Sigmoid colon (tissue), 7 donors: ENCODE measurements around the gene IFT80. TPM values are rescaled to one million over a fixed set of nuclear protein-coding genes. Genes with fewer than 3 reads are reported as not detected.
A peak's percentile ranks its signal among the peaks of the same experiment; 100 is the strongest.

Source experiments
- DNase-seq: peaks from one replicate; pipeline ENCODE4 v3.0.0-alpha.2; 2019
- H3K27ac ChIP-seq, 4 donors: fragments of 200-600 bp; sonication (generic); one replicate each; pipeline ENCODE4 v1.5.1; 2016 to 2019; ENCODE audit warnings: mild to moderate bottlenecking in 1 of 4
- H3K27me3 ChIP-seq, 3 donors: fragments of 200-600 bp; sonication (generic); one replicate each; pipeline ENCODE4 v1.5.1; 2019; ENCODE audit warnings: mild to moderate bottlenecking in 1 of 3
- H3K36me3 ChIP-seq, 4 donors: fragments of 200-600 bp; sonication (generic); one replicate each; pipeline ENCODE4 v1.5.1; 2016 to 2019
- H3K4me1 ChIP-seq, 4 donors: fragments of 200-600 bp; sonication (generic); one replicate each; pipeline ENCODE4 v1.5.1; 2017 to 2019
- H3K4me3 ChIP-seq, 4 donors: fragments of 200-600 bp; sonication (generic); one replicate each; pipeline ENCODE4 v1.5.1; 2017 to 2019; ENCODE audit warnings: mild to moderate bottlenecking in 2 of 4, moderate library complexity in 1 of 4
- H3K9me3 ChIP-seq, 4 donors: fragments of 200-600 bp in 3 of 4; sonication (generic) in 3 of 4; one replicate each; pipeline versions ENCODE4 v1.5.1 to v1.6.1; 2013 to 2019
- EP300 ChIP-seq, 4 donors: sonication (generic); formaldehyde crosslinking; IDR thresholded peaks; one replicate each; pipeline ENCODE4 v1.6.1; 2017; ENCODE audit warnings: antibody characterized with exemption in 4 of 4
- POLR2A ChIP-seq, 2 donors: fragments of 450-650 bp; IDR thresholded peaks; one replicate each; pipeline ENCODE4 v1.6.1; 2016; ENCODE audit warnings: antibody characterized with exemption in 2 of 2, mild to moderate bottlenecking in 2 of 2, moderate library complexity in 2 of 2
- POLR2AphosphoS5 ChIP-seq, 4 donors: sonication (generic); formaldehyde crosslinking; IDR thresholded peaks; one replicate each; pipeline ENCODE4 v1.6.1; 2017; ENCODE audit warnings: antibody characterized with exemption in 4 of 4
- WGBS, 2 donors: extraction: QIAGEN DNeasy Blood & Tissue Kit; methylation state at CpG; one replicate each; pipeline ENCODE4 v1.1.7; 2013; 5-methylcytosine and 5-hydroxymethylcytosine counted together
- intact Hi-C: fragments of 100-400 bp; cut with DNase I; formaldehyde crosslinking; loops from one replicate; pipeline ENCODE4 v1.15.1; 2023
- polyA plus RNA-seq, 3 donors: library from polyadenylated mRNA; stranded (reverse); fragments of 200-250 nt; gene quantifications; one replicate each; pipeline ENCODE4 v1.2.3, GENCODE V29; 2013
- total RNA-seq, 4 donors: library from RNA; depleted of rRNA; stranded (reverse); fragments of >200 nt; gene quantifications; one replicate each; pipeline ENCODE4 v1.1.0, GENCODE V29; 2016
- TF ChIP-seq, protein P1 (sequence below), 4 experiments: fragments of 450-650 bp in 3 of 4; fragments of 200-600 bp in 1 of 4; IDR thresholded peaks; one replicate each; pipeline ENCODE4 v1.5.1; 2016 to 2019; ENCODE audit warnings: antibody characterized with exemption in 4 of 4, mild to moderate bottlenecking in 3 of 4, moderate library complexity in 2 of 4
- donor health status: healthy with polysubstance abuse.
- donor health status: Bipolar disorder and iron deficiency.
- donor health status: healthy.

IFT80 gene
- total and polyA plus RNA-seq, 7 donors, result 5.8 to 22.8 (median 15.0) TPM

DNA sequence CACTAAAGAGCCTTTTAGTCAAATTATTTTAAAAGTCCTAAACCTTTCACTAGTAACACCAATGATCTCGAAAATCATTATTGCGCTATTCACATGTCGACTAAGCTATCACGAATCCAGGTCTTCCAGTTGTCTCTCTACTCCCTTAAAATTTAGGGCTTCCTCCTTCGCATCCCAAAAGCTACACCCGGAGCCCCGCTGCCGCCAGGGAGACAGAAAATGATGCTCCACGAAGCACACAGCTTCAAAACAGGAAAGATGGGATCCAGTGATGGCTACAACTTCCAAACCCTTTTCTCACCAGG is 253 bp downstream of the IFT80 start:
- Histone ChIP-seq H3K27me3 (peaks cover 0 to 30% (median 15%) of the 10 kb centered on the region in 3 donors), H3K36me3 (no peaks in the 10 kb centered on the region), H3K27ac (peak overlapping the region; percentile 84 to 90 (median 86)), H3K4me1 (peaks cover 0 to 26% (median 19%) of the 10 kb centered on the region in 4 donors), H3K9me3 (no peaks in the 10 kb centered on the region), H3K4me3 (peak overlapping the region; percentile 61 to 76 (median 68))
- no peak for TF ChIP-seq POLR2A (IDR thresholded peaks at IDR 0.05)
- no peak for TF ChIP-seq EP300 (IDR thresholded peaks at IDR 0.05)
- no peak for TF ChIP-seq POLR2AphosphoS5 (IDR thresholded peaks at IDR 0.05)
- TF ChIP-seq, protein P1, sequence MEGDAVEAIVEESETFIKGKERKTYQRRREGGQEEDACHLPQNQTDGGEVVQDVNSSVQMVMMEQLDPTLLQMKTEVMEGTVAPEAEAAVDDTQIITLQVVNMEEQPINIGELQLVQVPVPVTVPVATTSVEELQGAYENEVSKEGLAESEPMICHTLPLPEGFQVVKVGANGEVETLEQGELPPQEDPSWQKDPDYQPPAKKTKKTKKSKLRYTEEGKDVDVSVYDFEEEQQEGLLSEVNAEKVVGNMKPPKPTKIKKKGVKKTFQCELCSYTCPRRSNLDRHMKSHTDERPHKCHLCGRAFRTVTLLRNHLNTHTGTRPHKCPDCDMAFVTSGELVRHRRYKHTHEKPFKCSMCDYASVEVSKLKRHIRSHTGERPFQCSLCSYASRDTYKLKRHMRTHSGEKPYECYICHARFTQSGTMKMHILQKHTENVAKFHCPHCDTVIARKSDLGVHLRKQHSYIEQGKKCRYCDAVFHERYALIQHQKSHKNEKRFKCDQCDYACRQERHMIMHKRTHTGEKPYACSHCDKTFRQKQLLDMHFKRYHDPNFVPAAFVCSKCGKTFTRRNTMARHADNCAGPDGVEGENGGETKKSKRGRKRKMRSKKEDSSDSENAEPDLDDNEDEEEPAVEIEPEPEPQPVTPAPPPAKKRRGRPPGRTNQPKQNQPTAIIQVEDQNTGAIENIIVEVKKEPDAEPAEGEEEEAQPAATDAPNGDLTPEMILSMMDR (IDR thresholded peaks at IDR 0.05), result no peak
- intact Hi-C loops, result loop anchor here (5.0 to 10.0 kb wide), 2 partner anchors 49 to 594 kb away; partner anchors contain the start of gene TRIM59
- no peak for DNase-seq
- 0 to 1% methylated on average over 9 of the region's 9 CpGs for WGBS, 2 donors

DNA sequence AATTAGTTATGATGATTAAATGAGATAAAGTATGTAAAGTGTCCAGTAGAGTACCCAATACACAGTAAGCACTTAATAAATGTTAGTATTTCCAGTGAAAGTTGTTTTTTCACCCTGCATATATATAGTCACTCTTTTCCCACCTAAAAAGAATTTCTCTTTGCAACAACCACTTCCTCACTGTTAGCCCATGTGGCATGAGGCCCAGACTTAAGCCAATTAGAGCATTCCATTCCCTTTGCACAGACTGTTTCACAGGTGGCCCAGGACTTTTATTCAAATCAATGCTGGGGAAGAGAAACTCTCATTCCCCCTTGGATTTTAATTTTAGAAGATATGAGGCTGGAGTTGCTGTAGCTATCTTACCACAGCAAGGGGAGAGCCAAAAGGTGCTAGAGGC is 3.7 kb downstream of the IFT80 start:
- Histone ChIP-seq H3K27me3 (no peaks in the 10 kb centered on the region), H3K36me3 (no peaks in the 10 kb centered on the region), H3K4me1 (peaks cover 0 to 12% (median 7%) of the 10 kb centered on the region in 4 donors), H3K27ac (no peak overlapping the region), H3K9me3 (no peaks in the 10 kb centered on the region), H3K4me3 (no peak overlapping the region)
- TF ChIP-seq POLR2A (IDR thresholded peaks at IDR 0.05), result no peak
- TF ChIP-seq EP300 (IDR thresholded peaks at IDR 0.05), result no peak
- TF ChIP-seq, protein P1 (IDR thresholded peaks at IDR 0.05), result no peak
- no peak for TF ChIP-seq POLR2AphosphoS5 (IDR thresholded peaks at IDR 0.05)
- no peak for DNase-seq
- intact Hi-C loops, result loop anchor here (5.0 to 10.0 kb wide), 2 partner anchors 52 to 590 kb away; partner anchors contain the start of gene TRIM59

DNA sequence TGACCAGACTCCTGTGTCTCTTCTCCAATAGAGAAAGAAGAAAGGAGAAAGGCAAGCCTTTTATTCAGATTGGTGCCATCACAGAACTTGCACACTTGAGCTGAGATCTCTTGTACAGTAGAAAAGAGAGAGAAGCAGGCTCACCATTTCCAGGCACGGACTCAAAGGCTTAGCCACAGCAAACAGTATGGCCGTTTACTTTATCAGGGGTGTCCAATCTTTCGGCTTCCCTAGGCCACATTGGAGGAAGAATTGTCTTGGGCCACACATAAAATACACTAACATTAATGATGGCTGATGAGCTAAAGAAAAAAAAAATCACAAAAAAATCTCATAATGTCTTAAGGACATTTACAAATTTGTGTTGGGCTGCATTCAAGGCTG is 5.0 kb downstream of the IFT80 start:
- intact Hi-C loops, result loop anchor here (10.0 kb wide), 1 partner anchor 589 kb away; no protein-coding TSS in a partner anchor
- H3K27ac ChIP-seq, result no peak overlapping the region
- no peaks in the 10 kb centered on the region for H3K9me3 ChIP-seq
- 97% methylated on average over 3 of the region's 3 CpGs for WGBS, 2 donors
- H3K36me3 ChIP-seq, result no peaks in the 10 kb centered on the region
- no peaks in the 10 kb centered on the region for H3K27me3 ChIP-seq
- TF ChIP-seq, protein P1 (IDR thresholded peaks at IDR 0.05), result no peak
- TF ChIP-seq EP300 (IDR thresholded peaks at IDR 0.05) (no peak), POLR2A (IDR thresholded peaks at IDR 0.05) (no peak), POLR2AphosphoS5 (IDR thresholded peaks at IDR 0.05) (no peak)
- H3K4me3 ChIP-seq, result no peak overlapping the region
- DNase-seq, result no peak
- peaks cover 0 to 12% (median 4%) of the 10 kb centered on the region in 4 donors for H3K4me1 ChIP-seq

DNA sequence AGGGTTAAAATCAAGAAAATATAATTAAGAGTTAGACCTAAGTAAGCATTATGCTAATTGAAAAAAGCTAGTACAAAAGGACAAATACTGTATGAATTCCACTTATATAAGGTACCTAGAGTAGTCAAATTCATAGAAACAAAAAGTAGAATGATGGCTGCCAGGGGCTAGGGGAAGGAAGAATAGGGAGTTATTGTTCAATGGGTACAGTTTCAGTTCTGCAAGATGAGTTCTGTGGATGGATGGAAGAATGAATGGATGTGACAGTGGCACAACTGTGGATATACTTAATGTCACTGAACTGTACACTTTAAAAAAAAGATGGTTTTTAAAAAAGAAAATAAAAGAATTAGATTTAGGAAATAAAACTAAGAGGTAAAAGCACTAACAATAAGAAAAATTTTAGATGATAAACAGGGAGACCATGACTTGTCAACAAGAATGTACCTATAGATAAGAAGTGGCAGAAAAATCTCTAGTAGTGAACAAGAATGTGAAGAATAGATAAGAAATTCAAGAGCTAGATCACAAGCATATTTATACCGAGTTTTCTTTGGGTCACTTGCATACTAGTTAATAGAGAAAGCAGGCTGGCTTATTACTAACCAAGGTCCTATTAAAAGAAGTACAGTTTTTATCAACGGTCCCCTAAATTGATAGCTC is 5.5 kb downstream of the IFT80 start:
- no peak overlapping the region for H3K27ac ChIP-seq
- intact Hi-C loops, result loop anchor here (10.0 kb wide), 1 partner anchor 589 kb away; no protein-coding TSS in a partner anchor
- no peak for DNase-seq
- H3K4me1 ChIP-seq, result peaks cover 0 to 9% (median 3%) of the 10 kb centered on the region in 4 donors
- TF ChIP-seq POLR2A (IDR thresholded peaks at IDR 0.05) (no peak), EP300 (IDR thresholded peaks at IDR 0.05) (no peak), POLR2AphosphoS5 (IDR thresholded peaks at IDR 0.05) (no peak)
- TF ChIP-seq, protein P1 (IDR thresholded peaks at IDR 0.05), result no peak
- no peak overlapping the region for H3K4me3 ChIP-seq
- WGBS, 2 donors, result 96 to 97% methylated on average over 2 of the region's 2 CpGs
- no peaks in the 10 kb centered on the region for H3K27me3 ChIP-seq
- no peaks in the 10 kb centered on the region for H3K9me3 ChIP-seq
- no peaks in the 10 kb centered on the region for H3K36me3 ChIP-seq
